Head of caudate nucleus (tissue), 42 donors: ENCODE measurements around the gene TTBK2.
"Not testable (repeated sequence)": the region's sequence is repeated elsewhere in the genome, so short reads cannot be mapped to it uniquely, and the experiment has no call there.

Experiments used
- DNase-seq, 42 donors: peaks; one replicate each; pipeline versions ENCODE4 v3.0.0 to v3.0.0-alpha.2; 2020 to 2021; ENCODE audit warnings: mixed read lengths in 7 of 42
- intact Hi-C: fragments of 100-400 bp; cut with DNase I; formaldehyde crosslinking; loops from one replicate; pipeline ENCODE4 v1.15.0; 2022

The TTBK2 gene

DNA sequence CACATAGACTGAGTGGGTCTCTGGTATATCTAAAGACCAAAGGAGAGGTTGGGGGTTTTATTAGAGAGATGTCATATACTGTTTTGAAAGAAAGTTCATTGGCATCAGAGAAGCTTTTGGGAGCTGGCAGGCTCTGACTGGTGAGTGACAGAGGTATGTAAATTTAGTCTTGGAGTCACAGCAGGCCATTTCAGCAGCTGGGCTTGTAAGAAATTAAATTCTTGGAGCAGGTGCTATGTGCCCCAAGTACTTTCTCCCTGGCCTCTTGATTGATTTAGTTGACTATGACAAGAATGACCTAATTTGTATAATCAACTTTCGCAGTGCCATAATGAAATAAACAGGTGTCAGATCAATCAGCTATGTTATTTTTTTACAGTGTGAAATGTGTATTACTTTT, 135.9 kb downstream of the TTBK2 start:
- intact Hi-C loops = no loop called here
- DNase-seq = no peak

DNA sequence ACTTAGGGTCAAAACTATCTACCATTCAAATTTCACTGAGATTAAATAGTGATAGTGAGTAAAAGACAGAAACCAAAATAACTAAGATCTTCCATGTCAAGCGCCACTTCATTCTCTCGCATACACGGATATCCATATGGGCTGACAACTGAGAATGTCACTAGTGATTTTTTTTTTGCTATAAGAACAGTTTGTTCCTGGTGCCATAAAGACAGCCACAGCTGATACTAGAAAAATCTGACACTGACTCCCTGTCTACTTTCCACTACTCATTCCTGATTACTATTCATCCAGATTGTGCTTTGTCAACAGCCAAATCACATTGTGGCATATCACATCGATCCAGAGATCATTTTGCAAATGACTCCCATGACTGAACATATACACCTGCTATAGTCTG, 137.9 kb downstream of the TTBK2 start:
- no peak for DNase-seq
- intact Hi-C loops = no loop called here

DNA sequence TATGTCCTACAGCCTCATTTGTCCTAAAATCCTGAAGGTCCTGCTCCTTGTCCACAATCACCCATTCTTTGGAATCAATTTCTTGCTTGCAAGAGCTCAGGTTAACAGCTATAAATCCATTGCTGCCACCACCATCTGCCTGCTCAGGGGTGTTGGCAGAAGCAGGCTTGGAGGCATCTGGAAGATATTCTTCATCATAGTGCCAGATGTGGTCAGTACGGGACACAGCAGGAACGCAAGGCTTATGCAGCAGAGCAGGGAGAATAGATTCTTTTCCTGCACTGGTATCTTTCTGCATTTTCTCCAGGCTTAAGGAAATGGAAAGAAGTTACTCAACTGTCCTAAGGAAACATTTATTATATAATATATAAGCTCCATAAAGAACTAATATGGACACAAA, 145.2 kb downstream of the TTBK2 start:
- no peak for DNase-seq
- intact Hi-C loops = no loop called here

DNA sequence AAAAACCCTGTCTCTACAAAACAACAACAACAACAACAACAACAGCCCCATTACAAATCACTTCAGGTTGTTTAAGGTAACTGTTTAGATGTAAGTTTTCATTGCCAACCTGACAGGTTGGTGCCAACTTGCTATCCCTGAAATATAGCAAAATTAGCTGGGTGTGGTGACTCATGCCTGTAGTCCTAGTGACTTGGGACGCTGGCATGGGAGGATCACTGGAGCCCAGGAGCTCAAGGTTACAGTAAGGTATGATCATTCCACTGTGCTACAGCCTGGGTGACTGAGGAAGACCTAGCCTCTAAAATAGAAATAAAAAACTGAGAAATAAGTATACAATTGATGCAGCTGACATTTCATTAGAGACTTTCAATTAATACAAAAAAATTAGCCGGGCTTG, 147.7 kb downstream of the TTBK2 start:
- no peak for DNase-seq
- intact Hi-C loops = no loop called here

DNA sequence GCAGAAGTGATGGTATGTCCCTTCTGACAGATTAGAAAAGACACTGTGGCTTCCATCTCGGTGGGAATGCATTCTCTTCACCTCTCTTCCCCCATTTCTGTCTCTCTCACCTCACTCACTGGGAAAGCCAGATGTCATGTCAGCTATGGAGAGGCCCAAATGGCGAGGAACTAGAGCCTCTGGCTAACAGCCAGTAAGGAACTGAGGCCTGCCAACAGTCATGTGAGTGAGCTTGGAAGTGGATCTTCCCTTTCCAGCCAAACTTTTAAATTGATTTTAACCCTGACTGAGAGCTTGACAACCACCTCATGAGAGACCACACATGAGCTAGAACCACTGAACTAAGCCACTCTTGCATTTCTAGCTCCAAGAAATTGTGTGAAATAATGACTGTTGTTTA, 148.4 kb downstream of the TTBK2 start:
- peak in 5 of 42 donors; percentile 8 to 46 (median 20) for DNase-seq
- intact Hi-C loops = no loop called here

DNA sequence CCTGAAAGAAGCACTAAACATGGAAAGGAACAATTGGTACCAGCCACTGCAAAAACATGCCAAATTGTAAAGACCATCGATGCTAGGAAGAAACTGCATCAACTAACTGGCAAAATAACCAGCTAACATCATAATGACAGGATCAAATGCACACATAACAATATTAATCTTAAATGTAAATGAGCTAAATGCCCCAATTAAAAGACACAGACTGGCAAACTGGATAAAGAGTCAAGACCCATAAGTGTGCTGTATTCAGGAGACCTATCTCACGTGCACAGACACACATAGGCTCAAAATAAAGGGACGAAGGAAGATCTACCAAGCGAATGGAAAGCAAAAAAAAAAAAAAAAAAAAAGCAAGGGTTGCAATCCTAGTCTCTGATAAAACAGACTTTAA, 154.5 kb downstream of the TTBK2 start:
- DNase-seq, intact Hi-C loops: not testable (repeated sequence)

DNA sequence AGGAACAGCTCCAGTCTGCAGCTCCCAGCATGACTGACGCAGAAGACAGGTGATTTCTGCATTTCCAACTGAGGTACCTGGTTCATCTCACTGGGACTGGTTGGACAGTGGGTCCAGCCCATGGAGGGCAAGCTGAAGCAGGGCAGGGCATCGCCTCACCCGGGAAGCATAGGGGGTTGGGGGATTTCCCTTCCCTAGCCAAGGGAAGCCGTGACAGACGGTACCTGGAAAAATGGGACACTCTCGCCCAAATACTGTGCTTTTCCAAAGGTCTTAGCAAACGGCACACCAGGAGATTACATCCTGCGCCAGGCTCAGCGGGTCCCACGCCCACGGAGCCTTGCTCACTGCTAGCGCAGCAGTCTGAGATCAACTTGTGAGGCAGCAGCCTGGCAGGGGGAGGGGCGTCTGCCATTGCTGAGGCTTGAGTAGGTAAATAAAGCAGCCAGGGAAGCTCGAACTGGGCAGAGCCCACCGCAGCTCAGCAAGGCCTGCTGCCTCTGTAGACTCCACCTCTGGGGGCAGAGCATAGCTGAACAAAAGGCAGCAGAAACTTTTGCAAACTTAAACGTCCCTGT, 156.3 kb downstream of the TTBK2 start:
- intact Hi-C loops = not testable (repeated sequence)
- peak; percentile 23 to 80 (median 61) for DNase-seq

DNA sequence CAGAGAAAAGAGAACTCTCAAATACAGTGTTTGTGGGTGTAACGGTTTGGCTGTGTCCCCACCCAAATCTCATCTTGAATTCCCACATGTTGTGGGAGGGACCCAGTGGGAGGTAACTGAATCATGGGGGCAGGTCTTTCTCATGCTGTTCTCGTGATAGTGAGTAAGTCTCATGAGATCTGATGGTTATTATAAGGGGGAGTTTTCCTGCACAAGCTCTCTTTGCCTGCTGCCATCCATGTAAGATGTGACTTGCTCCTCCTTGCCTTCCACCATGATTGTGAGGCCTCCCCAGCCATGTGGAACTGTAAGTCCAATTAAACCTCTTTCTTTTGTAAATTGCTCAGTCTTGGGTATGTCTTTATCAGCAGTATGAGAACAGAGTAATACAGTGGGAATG, 158.8 kb downstream of the TTBK2 start:
- intact Hi-C loops, DNase-seq: not testable (repeated sequence)

DNA sequence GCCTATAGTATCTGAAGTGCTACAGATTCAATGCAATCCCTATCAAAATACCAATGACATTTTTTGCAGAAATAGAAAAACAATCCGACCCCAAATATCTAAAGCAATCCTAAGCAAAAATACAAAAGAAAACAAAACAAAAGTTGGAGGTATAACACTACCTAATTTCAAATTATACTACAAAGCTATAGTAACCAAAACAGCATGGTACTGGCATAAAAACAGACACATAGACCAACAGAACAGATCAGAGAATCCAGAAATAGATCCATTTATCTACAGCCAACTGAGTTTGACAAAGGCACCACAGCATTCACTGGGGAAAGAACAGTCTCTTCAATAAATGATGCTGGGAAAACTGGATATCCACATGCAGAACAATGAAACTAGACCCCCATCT, 159.8 kb downstream of the TTBK2 start:
- no peak for DNase-seq
- intact Hi-C loops = no loop called here

DNA sequence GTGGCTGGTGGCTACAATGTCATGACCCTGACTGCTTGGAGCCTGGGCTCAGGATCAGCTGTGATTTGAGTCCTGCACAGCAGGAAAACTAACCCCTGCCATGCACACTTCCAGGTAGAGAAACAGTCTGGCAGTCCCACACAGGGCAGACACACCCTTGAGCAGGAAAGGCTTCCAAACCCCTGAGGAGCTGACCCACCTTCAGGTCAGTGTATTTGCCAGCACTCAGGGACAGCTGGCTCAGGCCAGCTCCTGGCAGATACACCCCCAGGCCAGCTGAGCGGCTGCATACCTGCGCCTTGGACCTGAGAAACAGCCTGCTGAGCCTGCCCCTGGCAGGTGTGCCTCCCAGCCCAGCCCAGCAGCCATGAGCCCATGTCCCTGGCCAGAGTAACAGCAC, 161.5 kb downstream of the TTBK2 start:
- DNase-seq = no peak

DNA sequence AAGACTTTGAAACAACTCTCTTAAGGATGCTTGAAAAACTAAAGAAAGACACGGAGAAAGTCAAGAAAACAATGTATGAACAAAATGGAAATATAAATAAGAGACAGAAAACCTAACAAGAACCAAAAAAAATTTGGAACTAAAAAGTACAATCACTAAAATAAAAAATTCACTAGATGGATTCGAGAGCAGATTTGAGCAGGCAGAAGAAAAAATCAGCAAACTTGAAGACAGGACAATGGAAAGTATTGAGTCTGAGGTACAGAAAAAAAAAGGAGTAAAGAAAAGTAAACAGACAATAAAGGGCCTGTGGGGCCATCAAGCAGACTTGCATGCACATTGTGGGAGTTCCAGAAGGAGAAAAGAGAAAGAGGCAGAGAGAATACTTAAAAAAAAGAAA, 170.3 kb downstream of the TTBK2 start:
- intact Hi-C loops = no loop called here
- no peak for DNase-seq

More for the DNA sequence above, 161.5 kb downstream of the TTBK2 start:
- intact Hi-C loops = no loop called here

DNA sequence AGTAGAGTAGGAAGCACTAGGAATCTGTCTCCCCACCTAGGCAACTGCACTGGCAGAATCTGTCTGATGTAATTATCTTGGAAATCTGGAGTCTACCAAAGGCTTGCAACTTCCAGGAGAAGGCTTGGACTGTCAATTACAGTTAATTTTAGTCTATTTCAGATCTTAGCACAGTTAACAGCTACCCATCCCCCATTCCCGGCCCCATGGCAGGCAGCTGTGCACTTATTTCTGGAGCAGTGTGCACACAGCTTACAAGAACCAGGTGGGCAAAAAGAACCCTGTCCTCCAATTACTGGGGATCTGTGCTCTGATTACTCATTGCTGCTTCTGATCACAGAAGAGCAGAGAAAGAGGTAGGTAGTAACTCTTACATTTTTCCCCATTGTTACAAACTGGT, 171.3 kb downstream of the TTBK2 start:
- intact Hi-C loops = no loop called here
- peak in 2 of 42 donors; percentile 20 to 36 for DNase-seq

DNA sequence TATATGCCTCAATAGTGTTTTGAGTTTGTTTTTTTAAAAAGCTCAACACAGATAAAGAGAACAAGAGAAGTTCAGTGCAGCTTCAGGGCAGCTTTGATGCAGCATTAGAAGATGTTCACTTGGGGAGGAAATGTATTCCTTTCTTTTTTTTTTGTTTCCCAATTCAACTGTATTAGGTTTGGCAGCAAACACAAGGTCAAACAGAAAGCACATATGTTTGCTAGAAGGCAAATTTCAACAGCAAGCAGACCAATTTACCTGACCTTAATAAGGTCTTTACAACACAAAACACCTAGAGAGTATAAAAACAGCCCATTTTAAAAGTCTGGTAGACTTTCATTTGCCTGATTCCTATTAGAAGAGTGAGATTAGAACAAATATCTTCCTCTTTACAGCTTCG, 176.4 kb downstream of the TTBK2 start:
- no peak for DNase-seq
- intact Hi-C loops = no loop called here

DNA sequence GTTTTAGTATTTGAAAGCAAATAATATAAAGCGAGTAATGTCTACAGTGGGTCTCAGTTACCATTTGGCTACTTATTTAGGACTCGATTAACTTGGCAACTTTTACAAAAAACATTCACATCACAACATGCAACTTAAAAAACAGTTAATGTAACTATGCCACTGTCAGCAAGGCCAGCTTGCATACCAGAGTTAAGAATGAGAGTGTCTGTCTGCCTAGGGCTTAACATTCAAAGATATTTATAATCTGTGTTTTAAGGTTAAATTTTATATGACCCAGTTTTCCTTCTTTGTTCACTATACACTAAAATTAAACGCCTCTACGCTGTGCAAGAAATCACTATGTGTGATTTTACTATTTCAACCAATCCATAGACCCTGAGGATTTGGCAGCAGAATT, 178.4 kb downstream of the TTBK2 start:
- DNase-seq = no peak
- intact Hi-C loops = no loop called here

DNA sequence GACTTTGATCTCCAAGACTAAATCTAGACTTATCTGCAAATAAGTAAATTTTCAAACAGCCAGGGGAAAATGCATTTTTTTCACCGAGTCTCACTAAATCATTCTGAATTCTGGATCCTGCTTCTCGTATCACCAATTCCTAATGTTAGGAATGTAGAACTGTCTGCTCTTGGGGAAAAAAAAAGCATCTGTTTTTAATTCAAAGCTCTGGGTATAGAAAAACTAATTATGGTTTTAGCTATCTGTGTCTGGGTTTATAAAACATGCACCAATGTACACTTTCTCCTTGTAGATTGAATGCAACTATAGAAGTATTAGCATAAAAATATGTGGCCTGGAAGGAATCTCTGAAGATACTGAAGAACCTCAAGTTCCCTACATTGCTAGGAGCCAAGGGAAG, 178.9 kb downstream of the TTBK2 start:
- intact Hi-C loops = no loop called here
- no peak for DNase-seq

DNA sequence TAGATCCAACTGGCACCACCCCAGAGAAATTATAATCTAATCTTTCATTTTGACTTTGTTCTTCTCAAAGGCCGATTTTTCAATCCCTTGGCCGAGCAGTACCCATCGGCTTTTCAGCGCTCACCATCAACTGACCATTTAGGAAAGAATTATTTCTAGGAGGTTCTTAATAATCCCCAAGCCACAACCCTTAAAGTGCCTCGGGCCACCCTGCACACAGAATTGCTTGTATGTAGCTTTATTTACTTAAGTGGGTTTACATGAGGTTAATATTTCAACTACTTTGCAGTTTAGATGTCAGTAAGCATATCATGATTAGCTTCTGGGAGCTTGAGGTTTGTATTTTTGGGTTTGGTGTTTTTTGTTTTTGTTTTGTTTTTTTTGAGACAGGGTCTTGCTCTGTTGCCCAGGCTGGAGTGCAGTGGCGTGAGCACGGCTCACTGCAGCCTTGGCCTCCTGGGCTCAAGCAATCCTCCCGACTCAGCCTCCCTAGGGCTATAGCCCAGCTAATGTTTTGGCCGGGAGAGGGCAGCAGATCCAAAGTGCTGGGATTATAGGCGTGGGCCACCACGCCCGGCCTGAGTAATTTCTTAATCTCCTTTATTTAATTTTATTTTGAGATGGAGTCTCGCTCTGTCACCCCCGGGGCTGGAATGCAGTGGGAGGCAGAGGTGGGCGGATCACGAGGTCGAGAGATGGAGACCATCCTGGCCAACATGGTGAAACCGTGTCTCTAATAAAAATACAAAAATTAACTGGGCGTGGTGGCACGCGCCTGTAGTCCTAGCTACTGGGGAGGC, 182.8 kb downstream of the TTBK2 start:
- intact Hi-C loops = loop anchor here (5.0 kb wide), 1 partner anchor 185 kb away; the partner anchor contains the start of gene TTBK2
- no peak for DNase-seq

DNA sequence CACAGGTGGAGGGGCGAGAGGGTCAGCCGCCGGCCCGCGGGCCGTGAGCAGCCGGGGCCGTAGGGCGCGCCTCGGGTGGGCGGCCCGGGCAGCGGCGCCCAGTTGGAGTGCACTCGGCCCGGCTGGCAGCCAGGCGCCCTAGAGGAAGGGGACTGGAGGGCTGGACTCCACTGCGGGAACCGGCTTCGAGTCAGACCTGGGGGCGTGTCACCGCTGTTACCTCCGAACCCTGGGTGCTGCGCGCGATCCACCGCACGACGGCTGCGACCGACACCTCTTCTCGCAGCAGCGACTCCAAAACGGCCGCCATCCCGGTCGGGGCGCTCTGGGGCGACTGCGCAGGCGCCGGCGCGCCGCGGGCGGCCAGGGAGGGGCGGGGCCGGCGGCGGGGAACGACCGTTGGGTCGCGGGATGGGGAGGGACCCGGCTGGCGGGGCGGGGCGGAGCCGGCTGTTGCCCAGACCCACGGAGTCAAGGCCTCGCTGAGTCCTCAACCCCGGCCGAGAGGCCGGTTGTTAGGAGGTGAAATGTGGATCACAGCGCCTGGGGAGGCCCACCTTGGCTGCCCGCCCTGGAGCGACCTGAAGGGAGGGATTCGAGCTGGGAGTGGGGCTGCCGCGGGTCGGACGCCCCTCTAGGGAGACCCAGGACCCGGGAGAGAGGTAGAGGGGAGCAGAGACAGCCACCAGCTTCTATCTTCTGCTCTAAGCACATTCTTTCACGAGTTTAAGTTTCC, 183.6 kb downstream of the TTBK2 start, which contains the start of gene CDAN1:
Gene CDAN1, minus strand, starts transcription at position 336 of the 736 bp plus-strand sequence. Its CDS starts 26 bp downstream, at position 310.
- peak; percentile 69 to 95 (median 90) for DNase-seq
- intact Hi-C loops = loop anchor here (5.0 kb wide), 1 partner anchor 185 kb away; the partner anchor contains the start of gene TTBK2

DNA sequence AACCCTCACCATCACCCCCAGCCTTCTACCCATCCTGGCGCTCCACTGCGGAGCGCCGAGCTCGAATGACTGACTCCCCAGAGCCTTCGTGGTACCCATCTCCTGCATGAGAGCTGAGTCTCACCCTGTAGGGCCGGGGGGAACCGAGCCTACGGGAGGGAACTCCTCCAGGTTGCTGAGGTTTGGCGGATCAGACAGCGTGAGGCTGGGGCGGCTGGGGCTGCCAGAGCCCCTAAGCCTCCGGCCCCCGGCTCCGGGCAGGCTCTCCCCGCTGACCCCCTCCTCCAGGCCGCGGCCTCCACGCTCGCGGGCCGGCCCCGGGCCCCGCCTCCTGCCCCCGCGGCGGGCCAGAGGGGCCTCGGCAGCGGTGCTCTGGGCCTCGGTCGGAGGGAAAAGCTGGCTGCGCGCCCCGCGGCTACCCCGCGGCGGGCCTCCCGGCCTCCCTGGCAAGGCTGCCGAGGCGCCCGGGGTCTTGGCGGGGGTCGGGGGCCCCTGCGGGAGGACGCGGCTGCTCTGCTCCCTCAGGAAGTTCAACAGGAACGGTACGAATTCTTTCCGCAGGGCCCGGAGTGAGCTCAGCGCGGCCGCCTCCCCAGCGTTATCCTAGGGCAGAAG, 184.3 kb downstream of the TTBK2 start:
- intact Hi-C loops = loop anchor here (5.0 kb wide), 1 partner anchor 186 kb away; the partner anchor contains the start of gene TTBK2
- peak in 3 of 42 donors; percentile 9 to 41 (median 24) for DNase-seq

DNA sequence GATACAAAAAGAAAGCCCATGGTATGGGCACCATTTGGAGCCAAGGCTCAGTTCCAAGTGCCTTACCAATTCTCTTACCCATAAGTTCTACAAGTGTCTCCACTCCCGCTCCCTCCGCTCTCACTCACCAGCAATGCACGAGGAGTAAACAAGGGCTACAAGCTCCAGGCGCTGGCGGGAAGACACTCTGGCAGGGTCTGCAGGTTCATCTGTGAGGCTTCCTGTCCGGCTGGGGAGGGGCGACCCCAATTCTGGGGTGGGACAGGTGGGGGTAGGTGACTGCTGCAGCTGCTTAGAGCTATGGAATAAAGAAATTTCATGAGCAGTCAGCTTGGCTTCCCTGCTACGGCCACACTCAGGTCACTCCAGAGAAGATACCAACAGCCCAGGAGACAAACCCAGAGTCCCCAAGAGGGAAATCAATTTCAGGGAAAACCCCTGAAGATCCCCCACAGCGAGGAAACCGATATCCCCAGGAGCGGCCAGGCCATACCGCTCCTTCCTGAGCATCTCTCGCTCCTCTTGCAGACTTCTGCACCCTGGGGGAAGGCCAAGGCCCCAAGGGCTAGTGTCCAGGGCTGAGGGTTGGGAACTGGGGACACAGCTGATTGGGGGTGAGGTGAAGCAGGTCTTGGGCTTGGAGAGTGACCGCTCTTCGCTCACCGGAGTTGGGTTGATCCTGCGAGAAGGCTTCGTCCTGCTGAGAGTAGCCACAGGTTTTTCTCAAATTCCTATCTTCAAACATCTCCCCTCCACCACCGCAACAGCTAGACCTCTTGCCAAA, 185.0 kb downstream of the TTBK2 start:
- intact Hi-C loops = loop anchor here (5.0 kb wide), 1 partner anchor 187 kb away; the partner anchor contains the start of gene TTBK2
- DNase-seq = no peak
